Loucy (cell line): ENCODE measurements around the gene BCL2L1.

Experiments
- H2AFZ ChIP-seq: fragments of 200-600 bp; sonication (generic); 2 replicates; pipeline ENCODE4 v1.6.0; 2016; ENCODE audit warnings: antibody characterized with exemption, mild to moderate bottlenecking, low read length, moderate library complexity
- H3F3A ChIP-seq: fragments of 200-600 bp; 2 replicates; pipeline ENCODE4 v1.6.0; 2016; ENCODE audit warnings: antibody characterized with exemption, low read depth, mild to moderate bottlenecking
- H3K27me3 ChIP-seq: fragments of 200-600 bp; sonication (generic); 2 replicates; pipeline ENCODE4 v1.6.1; 2014; ENCODE audit warnings: low read length, mild to moderate bottlenecking; ENCODE audit not compliant: insufficient read depth, poor library complexity, severe bottlenecking
- H3K36me3 ChIP-seq: fragments of 200-600 bp; sonication (generic); 2 replicates; pipeline ENCODE4 v1.6.1; 2016; ENCODE audit warnings: low read length; ENCODE audit not compliant: insufficient read depth
- H3K4me1 ChIP-seq: fragments of 200-600 bp; sonication (generic); 2 replicates; pipeline ENCODE4 v1.5.1; 2014; ENCODE audit warnings: low read length, mild to moderate bottlenecking; ENCODE audit not compliant: insufficient read depth, poor library complexity, severe bottlenecking
- H3K4me2 ChIP-seq: fragments of 200-600 bp; sonication (generic); 2 replicates; pipeline ENCODE4 v1.6.0; 2014; ENCODE audit warnings: antibody characterized with exemption, low read length, low read depth, mild to moderate bottlenecking; ENCODE audit not compliant: poor library complexity, severe bottlenecking
- H3K4me3 ChIP-seq: fragments of 200-600 bp; sonication (generic); 2 replicates; pipeline ENCODE4 v1.5.1; 2014; ENCODE audit warnings: low read length, mild to moderate bottlenecking, mixed read lengths; ENCODE audit not compliant: poor library complexity, severe bottlenecking
- H3K79me2 ChIP-seq: fragments of 200-600 bp; sonication (generic); 2 replicates; pipeline ENCODE4 v1.6.1; 2014; ENCODE audit warnings: low read length; ENCODE audit not compliant: insufficient read depth
- H3K9ac ChIP-seq: fragments of 200-600 bp; sonication (generic); 2 replicates; pipeline ENCODE4 v1.6.0; 2014; ENCODE audit warnings: mild to moderate bottlenecking, low read depth, low read length, moderate library complexity; ENCODE audit not compliant: poor library complexity, severe bottlenecking
- H3K9me2 ChIP-seq: fragments of 200-600 bp; sonication (generic); replicated peaks from 2 replicates; pipeline ENCODE4 v1.6.1; 2016; ENCODE audit warnings: low read depth, low read length, mixed read lengths
- H3K9me3 ChIP-seq: fragments of 200-600 bp; sonication (generic); 2 replicates; pipeline ENCODE4 v1.6.1; 2014; ENCODE audit warnings: mild to moderate bottlenecking, antibody characterized with exemption, low read length, low read depth; ENCODE audit not compliant: insufficient read depth
- H4K20me1 ChIP-seq: fragments of 200-600 bp; sonication (generic); 2 replicates; pipeline ENCODE4 v1.6.0; 2014; ENCODE audit warnings: antibody characterized with exemption, low read length, mild to moderate bottlenecking; ENCODE audit not compliant: insufficient read depth, poor library complexity, severe bottlenecking
- EZH2phosphoT487 ChIP-seq: fragments of 200-600 bp; IDR thresholded peaks from 2 replicates; pipeline ENCODE4 v1.6.1; 2018; ENCODE audit warnings: antibody characterized with exemption, mild to moderate bottlenecking, moderate library complexity, borderline replicate concordance
- TF ChIP-seq, protein P1 (sequence below): fragments of 200-600 bp; sonication (generic); conservative IDR thresholded peaks from 2 replicates; pipeline ENCODE4 v1.5.1; 2014; ENCODE audit warnings: mild to moderate bottlenecking, antibody characterized with exemption, low read length

Gene BCL2L1

DNA sequence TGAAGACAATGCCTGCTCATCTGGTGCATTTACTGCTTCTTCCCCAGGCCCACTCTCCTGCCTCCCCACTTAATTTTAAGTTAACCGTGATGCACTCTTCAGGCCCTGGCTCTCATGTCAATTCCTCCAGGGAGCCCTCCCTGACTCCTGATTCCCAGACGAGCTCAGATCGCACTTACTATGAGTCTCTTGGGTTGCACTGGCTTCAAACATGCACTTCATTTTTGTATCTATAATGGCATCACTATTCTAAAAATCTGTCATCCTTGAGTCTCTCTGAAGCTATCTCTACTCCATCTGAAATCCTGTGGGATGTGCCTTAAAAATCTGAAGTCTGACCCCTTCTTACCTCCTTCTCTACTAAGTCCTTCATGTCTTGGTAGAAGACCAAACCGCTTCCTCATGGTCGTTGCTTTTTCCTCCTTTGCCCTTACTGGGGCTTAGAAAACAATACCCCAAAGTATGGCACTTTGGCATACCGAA, 60.3 kb downstream of the BCL2L1 start:
- Histone ChIP-seq H3K4me3 (no peak overlapping the region), H3K79me2 (peaks cover 6% of the 10 kb centered on the region; the same call in 1 of the 2 replicates), H3K9me3 (no peaks in the 10 kb centered on the region), H3K4me2 (peak overlapping the region; percentile 83), H2AFZ (no peak overlapping the region), H3K36me3 (peaks cover 31% of the 10 kb centered on the region; the same call in 1 of the 2 replicates), H3F3A (no peaks in the 10 kb centered on the region), H3K9ac (peak overlapping the region; percentile 63), H3K9me2 (no peaks in the 10 kb centered on the region), H3K4me1 (peaks cover 21% of the 10 kb centered on the region), H4K20me1 (no peaks in the 10 kb centered on the region), H3K27me3 (no peaks in the 10 kb centered on the region)
- TF ChIP-seq, protein P1, sequence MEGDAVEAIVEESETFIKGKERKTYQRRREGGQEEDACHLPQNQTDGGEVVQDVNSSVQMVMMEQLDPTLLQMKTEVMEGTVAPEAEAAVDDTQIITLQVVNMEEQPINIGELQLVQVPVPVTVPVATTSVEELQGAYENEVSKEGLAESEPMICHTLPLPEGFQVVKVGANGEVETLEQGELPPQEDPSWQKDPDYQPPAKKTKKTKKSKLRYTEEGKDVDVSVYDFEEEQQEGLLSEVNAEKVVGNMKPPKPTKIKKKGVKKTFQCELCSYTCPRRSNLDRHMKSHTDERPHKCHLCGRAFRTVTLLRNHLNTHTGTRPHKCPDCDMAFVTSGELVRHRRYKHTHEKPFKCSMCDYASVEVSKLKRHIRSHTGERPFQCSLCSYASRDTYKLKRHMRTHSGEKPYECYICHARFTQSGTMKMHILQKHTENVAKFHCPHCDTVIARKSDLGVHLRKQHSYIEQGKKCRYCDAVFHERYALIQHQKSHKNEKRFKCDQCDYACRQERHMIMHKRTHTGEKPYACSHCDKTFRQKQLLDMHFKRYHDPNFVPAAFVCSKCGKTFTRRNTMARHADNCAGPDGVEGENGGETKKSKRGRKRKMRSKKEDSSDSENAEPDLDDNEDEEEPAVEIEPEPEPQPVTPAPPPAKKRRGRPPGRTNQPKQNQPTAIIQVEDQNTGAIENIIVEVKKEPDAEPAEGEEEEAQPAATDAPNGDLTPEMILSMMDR = no peak
- no peak for TF ChIP-seq EZH2phosphoT487

DNA sequence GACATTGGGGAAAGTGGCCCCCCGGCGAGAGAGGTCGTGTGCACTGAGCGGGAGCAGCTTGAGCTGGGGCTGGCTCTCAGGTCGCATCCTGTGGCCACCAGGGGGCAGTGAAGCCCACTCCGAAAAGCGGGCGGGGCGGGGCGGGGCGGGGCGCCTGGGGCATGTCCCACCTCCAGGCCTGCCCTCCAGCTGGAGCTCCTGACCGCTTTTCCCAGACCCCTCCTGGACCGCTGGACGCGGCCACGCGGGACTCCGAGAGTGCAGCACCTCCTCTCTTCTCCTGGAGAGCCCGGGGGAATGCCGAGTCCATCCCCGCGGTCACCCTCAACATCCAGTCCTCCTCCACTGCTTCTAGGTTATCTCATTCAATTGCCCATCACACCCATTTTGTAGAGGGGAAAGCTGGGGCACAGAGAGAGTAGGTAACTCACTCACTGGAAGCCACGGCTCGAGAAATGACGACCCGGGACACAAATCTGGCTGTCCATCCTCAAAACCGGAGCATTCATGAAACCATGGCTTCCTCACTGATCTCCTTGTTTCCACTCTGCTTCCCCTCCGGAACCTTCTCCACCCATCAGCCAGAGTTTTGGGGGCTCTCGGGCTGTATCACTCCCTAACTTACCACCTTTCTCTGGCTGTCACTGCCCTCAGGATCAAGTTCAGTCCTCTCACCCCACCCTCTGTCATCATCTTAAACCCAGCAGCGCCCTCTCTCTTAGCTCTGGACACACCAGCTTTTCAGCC, 60.9 kb downstream of the BCL2L1 start:
- Histone ChIP-seq H3K9me3 (no peaks in the 10 kb centered on the region), H2AFZ (peak overlapping the region; percentile 71; the same call in 1 of the 2 replicates), H3K36me3 (peaks cover 31% of the 10 kb centered on the region; the same call in 1 of the 2 replicates), H3K27me3 (no peaks in the 10 kb centered on the region), H4K20me1 (no peaks in the 10 kb centered on the region), H3K4me2 (peak overlapping the region; percentile 83), H3F3A (no peaks in the 10 kb centered on the region), H3K9ac (peak overlapping the region; percentile 63), H3K4me1 (peaks cover 18% of the 10 kb centered on the region), H3K9me2 (no peaks in the 10 kb centered on the region), H3K79me2 (peaks cover 4% of the 10 kb centered on the region; the same call in 1 of the 2 replicates), H3K4me3 (peak overlapping the region; percentile 66)
- TF ChIP-seq, protein P1 = peak; percentile 57
- TF ChIP-seq EZH2phosphoT487 = no peak

DNA sequence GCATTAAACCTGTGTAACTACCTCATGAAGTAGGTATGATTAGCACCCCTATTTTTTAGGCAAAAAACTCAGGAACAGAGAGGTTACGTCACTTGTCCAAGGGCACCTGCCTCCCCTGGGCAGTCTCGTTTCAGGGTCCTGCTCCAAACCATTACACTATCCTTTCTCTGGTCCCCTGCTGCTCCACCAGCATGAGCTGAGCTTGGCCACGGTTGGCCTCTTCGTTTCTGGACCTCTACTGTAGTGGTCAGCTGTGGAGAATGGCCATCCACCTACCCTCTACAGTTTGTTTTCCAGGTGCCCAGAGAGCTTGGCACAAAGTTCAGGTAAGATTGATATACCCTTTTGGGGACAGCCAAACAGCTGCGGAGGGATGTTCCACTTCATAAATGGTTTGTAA, 68.1 kb downstream of the BCL2L1 start:
- Histone ChIP-seq H3K9ac (no peak overlapping the region), H3K27me3 (no peaks in the 10 kb centered on the region), H4K20me1 (no peaks in the 10 kb centered on the region), H2AFZ (no peak overlapping the region), H3K36me3 (no peaks in the 10 kb centered on the region), H3K4me3 (no peak overlapping the region), H3K4me2 (no peak overlapping the region), H3K4me1 (no peaks in the 10 kb centered on the region), H3K9me3 (no peaks in the 10 kb centered on the region), H3F3A (no peaks in the 10 kb centered on the region), H3K79me2 (no peaks in the 10 kb centered on the region), H3K9me2 (no peaks in the 10 kb centered on the region)
- TF ChIP-seq, protein P1 = no peak
- TF ChIP-seq EZH2phosphoT487 = no peak
